Measurements from ENCODE around the gene UBR2. TPM values are rescaled to one million over a fixed set of nuclear protein-coding genes. Genes with fewer than 3 reads are reported as not detected.

The UBR2 gene
- total and polyA plus RNA-seq, 2 donors (not counting 3 experiments of a cell fraction or from before 2014, with no cell fraction given) = 8.0 to 22.3 TPM

DNA sequence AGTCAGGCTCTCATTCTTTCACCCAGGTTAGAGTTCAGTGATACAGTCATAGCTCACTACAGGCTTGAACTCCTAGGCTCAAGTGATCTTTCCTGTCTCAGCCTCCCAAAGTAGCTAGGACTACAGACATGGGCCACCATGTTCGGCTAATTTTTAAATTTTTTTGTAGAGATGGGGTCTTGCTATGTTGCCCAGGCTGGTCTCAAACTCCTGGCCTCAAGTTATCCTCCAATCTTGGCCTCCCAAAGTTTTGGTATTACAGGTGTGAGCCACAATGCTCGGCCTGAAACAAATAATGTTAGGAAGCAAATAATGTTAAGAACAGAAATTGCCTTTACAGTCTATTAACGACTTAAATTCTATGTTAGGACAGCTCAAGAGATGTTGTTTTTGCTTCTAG is 1.8 kb upstream of the UBR2 start:
- intact Hi-C loops (cut with micrococcal nuclease) = loop anchor here (2.0 kb wide), 1 partner anchor 775 kb away; the partner anchor contains the start of gene TOMM6

More for the DNA sequence above, 1.8 kb upstream of the UBR2 start:
- Histone ChIP-seq H2AFZ (ENCODE audit: low read depth, low read length) (no peak overlapping the region), H3K9ac (replicated peaks; ENCODE audit: extremely low read depth, insufficient read depth, low read length) (no peak overlapping the region), H3K9me3 (replicated peaks; ENCODE audit: control insufficient read depth, insufficient read depth, low read length) (no peaks in the 10 kb centered on the region), H3K36me3 (ENCODE audit: control insufficient read depth in 2 of 2, extremely low read depth in 1 of 2, insufficient read depth in 2 of 2, low read length in 2 of 2) (no peaks in the 10 kb centered on the region), H3K4me2 (ENCODE audit: insufficient read depth, low read length) (no peak overlapping the region), H3K4me1 (ENCODE audit: control insufficient read depth, extremely low read depth, insufficient read depth, low read length) (peaks cover 7% of the 10 kb centered on the region), H3K27ac (ENCODE audit: insufficient read depth, low read depth, low read length) (no peak overlapping the region), H3K27me3 (ENCODE audit: control insufficient read depth in 2 of 2, insufficient read depth in 2 of 2, low read length in 2 of 2) (peaks cover 0 to 4% of the 10 kb centered on the region in 2 experiments), H3K9me1 (replicated peaks; ENCODE audit: control insufficient read depth, extremely low read depth, insufficient read depth, low read length) (no peaks in the 10 kb centered on the region), H3K79me2 (ENCODE audit: control insufficient read depth, insufficient read depth, low read length) (peaks cover 30% of the 10 kb centered on the region), H4K20me1 (replicated peaks; ENCODE audit: control insufficient read depth, extremely low read depth, insufficient read depth, low read length) (no peaks in the 10 kb centered on the region), H3K4me3 (replicated peaks in 1 of 3; ENCODE audit: insufficient read depth in 1 of 3, low read depth in 1 of 3, low read length in 3 of 3) (no peak overlapping the region)
- dilution Hi-C loops (cut with MboI; ENCODE audit: extremely low pct_ligation_motif_present, low sequenced_read_pairs) = no loop called here
- CTCF ChIA-PET = interaction anchor here (1.3 to 10.5 kb wide), 2 partner anchors 12 to 14 kb away, joined by 3 to 86 read pairs; no protein-coding TSS in a partner anchor
- no TSS peak for BruUV-seq (replicated peaks)
- FAIRE-seq = no peak
- POLR2A ChIA-PET = no interaction called here
- no peak for TF ChIP-seq FOS (IDR thresholded peaks at IDR 0.05; ENCODE audit: borderline replicate concordance, insufficient read depth, low read length)
- no peak for TF ChIP-seq JUN (IDR thresholded peaks at IDR 0.05; ENCODE audit: borderline replicate concordance, insufficient read depth, insufficient read length, low read depth)
- TF ChIP-seq MYC (IDR thresholded peaks at IDR 0.05; ENCODE audit: low read depth, low read length) = no peak
- no peak for TF ChIP-seq MAX (IDR thresholded peaks at IDR 0.05; ENCODE audit: insufficient read depth, insufficient read length)
- no peak for TF ChIP-seq POLR2A (IDR thresholded peaks at IDR 0.05; ENCODE audit: low read depth, low read length)
- TF ChIP-seq POLR2AphosphoS5 (IDR thresholded peaks at IDR 0.05; ENCODE audit: insufficient read depth, low read depth, low read length) = no peak
- no peak for TF ChIP-seq EZH2 (IDR thresholded peaks at IDR 0.05; ENCODE audit: borderline replicate concordance, low read depth, low read length, severe bottlenecking)
- TF ChIP-seq GATA2 (IDR thresholded peaks at IDR 0.05; ENCODE audit: insufficient read depth, insufficient read length, low read depth, low read length) = no peak
- TF ChIP-seq, protein P1, sequence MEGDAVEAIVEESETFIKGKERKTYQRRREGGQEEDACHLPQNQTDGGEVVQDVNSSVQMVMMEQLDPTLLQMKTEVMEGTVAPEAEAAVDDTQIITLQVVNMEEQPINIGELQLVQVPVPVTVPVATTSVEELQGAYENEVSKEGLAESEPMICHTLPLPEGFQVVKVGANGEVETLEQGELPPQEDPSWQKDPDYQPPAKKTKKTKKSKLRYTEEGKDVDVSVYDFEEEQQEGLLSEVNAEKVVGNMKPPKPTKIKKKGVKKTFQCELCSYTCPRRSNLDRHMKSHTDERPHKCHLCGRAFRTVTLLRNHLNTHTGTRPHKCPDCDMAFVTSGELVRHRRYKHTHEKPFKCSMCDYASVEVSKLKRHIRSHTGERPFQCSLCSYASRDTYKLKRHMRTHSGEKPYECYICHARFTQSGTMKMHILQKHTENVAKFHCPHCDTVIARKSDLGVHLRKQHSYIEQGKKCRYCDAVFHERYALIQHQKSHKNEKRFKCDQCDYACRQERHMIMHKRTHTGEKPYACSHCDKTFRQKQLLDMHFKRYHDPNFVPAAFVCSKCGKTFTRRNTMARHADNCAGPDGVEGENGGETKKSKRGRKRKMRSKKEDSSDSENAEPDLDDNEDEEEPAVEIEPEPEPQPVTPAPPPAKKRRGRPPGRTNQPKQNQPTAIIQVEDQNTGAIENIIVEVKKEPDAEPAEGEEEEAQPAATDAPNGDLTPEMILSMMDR (IDR thresholded peaks at IDR 0.05; ENCODE audit: extremely low read depth in 1 of 2, insufficient read depth in 1 of 2, low read depth in 1 of 2, low read length in 2 of 2) = no peak
- DNase-seq (ENCODE audit: low read depth, low spot score) = no peak

All from endothelial cell of umbilical vein (primary cell).